Erythroblast (primary cell): ENCODE data around the gene PKP4.
"Not testable (repeated sequence)": the region's sequence is repeated elsewhere in the genome, so short reads cannot be mapped to it uniquely, and the experiment has no call there.

Source experiments
- DNase-seq, 2 experiments: peaks; one replicate each; lab custom pipeline; 2025; lab: John Stamatoyannopoulos, UW
- GATA1 ChIP-seq: IDR thresholded peaks from 2 replicates; pipeline ENCODE4 v1.6.1; 2011; ENCODE audit warnings: low read depth, mild to moderate bottlenecking, control low read depth, low read length, moderate library complexity
- POLR2A ChIP-seq: IDR thresholded peaks from 2 replicates; pipeline ENCODE4 v1.6.1; 2011; ENCODE audit warnings: mild to moderate bottlenecking, low read length

PKP4 gene

DNA sequence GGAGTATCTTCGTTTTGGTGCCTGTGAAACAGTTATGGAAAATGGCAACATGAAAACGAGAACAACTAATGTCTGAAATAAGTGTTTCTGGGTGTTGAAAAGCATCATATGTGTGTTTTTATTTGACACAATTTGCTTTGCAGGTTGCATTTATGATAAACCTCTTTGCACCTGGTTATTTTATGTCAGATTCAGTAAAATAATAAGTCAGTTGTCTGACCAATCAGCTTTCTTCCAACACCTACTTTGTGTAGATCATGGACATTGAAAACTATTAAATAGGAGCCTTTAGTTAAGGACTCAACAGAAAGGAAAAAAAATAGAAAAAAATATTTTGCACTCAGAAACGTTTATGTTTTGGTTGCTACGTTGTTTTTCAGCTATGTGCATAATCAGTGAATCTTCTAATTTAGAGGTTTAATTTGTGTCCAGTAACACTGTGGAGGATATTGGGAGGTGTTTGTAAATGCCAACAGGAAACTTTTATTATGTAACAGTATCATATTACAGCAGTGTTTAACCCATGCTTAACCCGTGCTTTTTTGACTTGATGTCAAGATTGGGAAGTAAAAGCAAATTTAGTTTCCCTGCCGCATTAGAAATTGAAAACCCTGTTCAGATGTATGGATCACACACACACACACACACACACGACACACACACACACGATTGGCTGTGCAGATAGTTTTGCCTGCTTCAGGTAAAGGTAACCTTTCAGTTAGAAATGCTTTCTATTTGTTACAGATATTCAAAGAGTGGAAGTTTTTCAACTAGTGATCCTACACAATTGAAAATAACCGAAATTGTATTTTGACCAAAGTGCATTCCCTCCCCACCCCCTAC is 2.6 kb downstream of the PKP4 start:
- no peak for DNase-seq
- TF ChIP-seq GATA1 (no peak), POLR2A (no peak)

DNA sequence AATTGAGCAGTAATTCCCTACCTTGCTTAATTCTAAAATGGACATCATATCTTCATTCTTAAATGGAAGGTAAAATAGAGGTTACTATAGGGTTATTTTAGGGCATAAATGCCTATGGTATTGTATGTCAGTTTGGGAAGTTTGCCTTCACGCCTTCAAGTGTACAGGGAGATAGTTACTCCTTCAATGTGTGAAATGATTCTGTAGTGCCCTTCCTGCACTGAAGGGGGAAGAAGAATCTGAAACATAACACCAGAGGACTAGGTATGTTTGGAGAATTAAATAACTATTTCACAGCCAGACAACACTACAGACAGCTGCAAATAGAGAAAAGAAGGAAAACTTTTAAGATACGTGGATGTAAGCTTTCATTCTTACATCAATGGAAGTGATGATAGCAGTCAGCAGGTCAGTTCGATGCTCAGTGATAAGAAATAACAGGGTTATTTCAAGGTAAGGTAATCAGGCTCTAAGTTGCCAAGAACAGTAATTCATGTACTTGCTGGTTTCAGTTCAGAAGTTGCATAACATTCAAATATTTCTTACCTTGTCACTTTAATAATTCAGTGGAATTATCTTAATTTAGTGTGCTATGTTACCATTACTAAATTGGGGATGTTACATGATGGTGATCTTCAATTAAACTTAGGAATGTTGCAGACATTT is 4.0 kb downstream of the PKP4 start:
- TF ChIP-seq POLR2A: no peak
- no peak for TF ChIP-seq GATA1

DNA sequence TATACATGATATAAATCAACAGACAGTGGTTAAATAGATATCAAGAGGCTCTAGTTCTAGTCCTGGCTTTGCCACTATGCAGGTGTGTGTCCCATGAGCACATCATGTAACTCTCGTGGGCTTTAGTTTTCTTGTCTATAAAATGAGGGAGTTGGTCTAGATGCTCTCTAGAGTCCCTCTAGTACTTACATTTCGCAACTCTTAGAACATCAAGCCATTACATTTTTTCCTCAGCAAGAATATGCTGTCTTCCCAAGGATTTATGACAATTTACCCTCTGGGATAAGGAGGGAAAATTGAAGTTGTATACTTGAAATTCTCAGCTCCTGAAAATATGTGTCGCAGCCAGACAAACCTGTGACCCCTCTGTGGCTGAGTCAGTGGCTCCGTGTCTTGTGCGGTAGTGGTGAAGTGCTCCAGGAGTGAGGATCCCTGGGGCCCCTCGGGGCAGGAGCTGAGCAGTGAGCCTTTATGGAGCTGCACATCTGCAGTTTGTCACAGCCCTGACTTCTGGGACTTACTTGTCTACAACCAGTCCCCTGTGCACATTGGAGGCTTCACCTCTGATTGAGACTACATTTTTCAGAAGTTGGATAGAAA is 6.8 kb downstream of the PKP4 start:
- no peak for DNase-seq
- TF ChIP-seq POLR2A (no peak), GATA1 (no peak)

More for the DNA sequence above, 4.0 kb downstream of the PKP4 start:
- peak; percentile 8 to 25 for DNase-seq

DNA sequence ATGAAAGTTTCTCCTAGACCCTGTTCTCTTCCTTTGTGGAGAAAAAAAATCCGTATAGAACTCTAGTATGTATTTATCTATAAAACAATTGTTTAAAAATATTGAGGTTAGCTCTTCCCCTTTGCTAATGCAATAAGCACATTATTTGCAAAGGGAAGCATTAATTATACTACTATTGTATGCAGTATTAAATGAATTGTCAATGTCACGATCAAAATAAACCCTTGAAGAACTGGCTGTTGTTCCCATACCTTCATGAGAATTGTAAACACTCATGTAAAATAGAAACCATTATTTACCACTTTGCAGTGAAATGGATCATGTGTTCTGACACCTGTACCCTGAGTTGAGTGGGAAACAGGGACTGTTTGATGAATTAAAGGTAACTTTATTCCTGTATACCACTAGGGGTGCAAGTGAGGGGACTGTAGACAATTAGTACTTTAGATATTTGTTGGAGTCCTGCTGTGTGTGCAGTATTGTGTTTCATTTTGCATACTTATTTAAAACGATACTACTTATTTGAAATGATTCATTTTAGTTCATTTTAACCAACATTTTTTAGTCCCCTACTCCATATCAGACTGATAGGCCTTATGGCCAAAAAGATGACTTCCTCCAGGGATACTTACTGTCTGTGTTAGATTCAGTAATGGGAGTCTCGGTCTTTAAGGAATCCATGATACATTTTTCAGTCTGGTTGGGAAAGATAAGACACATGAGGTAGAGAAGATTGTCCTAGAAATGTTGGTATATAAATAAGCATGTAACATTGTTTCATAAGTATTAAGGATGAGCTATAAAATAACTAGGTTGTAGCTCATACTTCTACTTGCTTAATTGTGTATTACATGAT is 7.9 kb downstream of the PKP4 start:
- no peak for TF ChIP-seq GATA1
- no peak for TF ChIP-seq POLR2A
- DNase-seq: peak; percentile 45 to 49

DNA sequence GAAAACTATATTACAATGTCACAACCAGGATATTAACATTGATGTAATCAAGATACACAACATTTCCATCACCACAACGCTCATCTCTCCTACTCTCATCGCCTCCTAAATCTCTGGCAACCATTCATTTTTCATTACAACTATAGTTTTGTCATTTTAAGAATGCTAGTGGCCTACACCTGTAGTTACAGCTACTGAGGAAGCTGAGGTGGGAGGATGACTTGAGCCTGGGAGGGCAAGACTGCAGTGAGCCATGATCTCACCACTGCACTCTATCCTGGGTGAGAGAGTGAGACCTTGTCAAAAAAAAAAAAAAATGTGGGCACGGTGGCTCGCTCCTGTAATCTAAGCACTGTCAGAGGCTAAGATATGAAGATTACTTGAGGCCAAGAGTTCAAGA is 10.5 kb downstream of the PKP4 start:
- TF ChIP-seq POLR2A (no peak), GATA1 (no peak)
- DNase-seq: no peak

DNA sequence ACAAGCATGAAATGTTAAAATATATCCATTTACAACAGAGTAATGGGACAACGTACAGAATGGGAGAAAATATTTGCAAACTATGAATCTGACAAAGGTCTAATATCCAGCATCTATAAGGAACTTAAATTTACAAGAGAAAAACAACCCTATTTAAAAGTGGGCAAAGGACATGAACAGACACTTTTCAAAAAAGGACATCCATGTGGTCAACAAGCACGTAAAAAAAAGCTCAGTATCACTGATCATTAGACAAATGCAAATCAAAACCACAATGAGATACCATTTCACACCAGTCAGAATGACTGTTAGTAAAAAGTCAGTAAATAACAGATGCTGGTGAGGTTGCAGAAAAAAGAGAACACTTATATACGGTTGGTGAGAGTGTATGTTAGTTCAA is 16.1 kb downstream of the PKP4 start:
- DNase-seq: not testable (repeated sequence)

DNA sequence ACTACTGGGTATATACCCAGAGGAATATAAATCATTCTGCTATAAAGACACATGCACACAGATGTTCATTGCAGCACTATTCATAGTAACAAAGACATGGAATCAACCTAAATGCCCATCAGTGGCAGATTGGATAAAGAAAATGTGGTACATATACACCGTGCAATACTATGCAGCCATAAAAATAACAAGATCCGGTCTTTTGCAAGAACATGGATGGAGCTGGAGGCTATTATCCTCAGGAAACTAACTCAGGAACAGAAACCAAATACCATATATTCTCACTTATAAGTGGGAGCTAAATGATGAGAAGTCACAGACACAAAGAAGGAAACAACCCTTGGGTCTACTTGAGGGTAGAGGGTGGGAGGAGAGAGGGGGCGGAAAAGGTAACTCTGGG is 16.5 kb downstream of the PKP4 start:
- DNase-seq: not testable (repeated sequence)

DNA sequence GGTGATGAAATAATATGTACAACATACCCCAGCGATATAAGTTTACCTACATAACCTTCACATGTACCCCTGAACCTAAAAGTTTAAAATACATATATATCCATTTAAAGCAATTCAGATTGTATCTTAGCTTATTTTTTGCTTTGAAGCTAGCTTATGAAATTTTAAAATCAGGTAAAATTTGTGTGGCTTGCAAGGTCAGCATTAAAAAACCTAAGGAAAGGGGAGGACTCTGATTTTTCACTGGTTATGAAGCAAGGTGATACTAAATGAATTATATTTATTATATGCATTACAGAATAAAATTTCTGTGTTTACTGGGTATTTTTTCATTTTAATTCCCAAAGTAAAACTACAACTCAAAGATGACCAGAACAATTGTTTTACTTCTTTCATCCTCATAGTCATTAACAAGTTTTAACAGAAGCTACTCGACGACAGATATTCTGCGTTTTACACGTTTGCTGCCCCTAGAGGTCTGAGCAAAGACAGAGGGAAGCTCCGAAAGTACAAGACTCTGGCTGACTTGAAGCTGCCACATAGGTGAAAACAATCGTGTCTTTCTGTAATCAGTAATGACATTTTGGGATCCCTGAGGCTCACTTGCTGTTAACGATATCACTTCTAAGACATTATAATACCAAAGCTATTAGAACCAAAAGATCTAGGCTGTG is 17.1 kb downstream of the PKP4 start:
- no peak for TF ChIP-seq GATA1
- no peak for DNase-seq

DNA sequence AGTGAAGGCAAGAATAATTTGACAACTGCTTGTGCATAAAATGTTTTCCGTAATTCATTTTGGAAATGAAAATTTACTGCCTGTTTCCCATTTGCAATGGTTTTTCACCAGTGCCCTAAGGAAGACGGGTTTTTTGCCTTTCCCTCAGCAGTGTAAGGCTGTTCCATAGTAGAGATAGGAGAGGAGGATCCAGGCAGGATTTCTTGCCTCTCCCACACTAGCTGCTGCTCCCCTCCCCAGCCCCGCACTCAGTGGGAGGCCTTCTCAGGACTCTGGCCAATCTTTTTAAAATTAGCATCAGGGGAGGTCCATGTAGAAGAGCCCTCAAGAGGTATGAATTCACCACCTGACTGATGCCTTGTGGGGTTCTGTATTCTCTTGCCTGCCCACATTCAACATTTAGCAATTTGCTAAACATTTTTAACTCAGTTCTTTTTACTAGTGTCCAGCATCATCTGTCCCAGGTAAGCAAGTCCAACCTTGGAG is 17.8 kb downstream of the PKP4 start:
- DNase-seq: not testable (repeated sequence)

DNA sequence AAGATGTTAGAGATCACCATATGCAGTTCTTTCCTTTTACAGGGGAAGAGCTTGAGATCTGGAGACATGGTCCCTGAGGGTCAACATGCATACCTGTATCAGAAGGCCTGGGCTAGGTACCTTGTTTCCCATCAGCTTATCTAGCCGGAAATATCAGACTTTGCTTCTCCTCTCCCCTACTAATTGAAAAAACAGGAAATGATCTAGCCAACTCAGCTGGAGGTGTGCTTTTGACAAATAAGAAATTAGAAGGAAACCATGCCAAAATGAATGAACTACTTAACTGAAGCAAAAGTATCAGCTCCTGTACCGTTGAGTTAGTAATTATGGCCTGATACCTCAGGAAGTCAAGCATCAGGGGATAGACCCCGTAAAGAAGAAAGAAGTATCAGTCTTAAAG is 20.4 kb downstream of the PKP4 start:
- DNase-seq: no peak

DNA sequence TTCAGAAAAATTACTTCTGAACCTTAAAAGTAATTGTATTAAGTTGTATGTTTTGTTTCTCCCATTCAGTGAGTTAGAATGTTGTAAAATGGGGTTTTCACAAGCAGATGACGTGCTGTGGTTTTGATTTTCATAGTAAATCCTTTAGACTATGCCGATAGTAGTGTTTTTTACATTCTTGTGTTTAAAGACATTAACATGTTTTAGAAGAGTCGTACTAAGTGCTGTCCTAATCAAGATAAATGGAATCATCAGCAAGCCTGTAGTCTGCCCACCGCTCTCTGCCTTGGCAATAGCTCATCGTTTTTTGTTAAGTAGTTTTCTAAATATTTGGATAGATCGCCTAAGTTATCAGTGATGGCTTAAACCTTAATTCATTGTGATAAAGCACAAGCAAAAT is 21.5 kb downstream of the PKP4 start:
- no peak for TF ChIP-seq GATA1
- TF ChIP-seq POLR2A: no peak
- no peak for DNase-seq

More for the DNA sequence above, 20.4 kb downstream of the PKP4 start:
- TF ChIP-seq POLR2A (no peak), GATA1 (no peak)

DNA sequence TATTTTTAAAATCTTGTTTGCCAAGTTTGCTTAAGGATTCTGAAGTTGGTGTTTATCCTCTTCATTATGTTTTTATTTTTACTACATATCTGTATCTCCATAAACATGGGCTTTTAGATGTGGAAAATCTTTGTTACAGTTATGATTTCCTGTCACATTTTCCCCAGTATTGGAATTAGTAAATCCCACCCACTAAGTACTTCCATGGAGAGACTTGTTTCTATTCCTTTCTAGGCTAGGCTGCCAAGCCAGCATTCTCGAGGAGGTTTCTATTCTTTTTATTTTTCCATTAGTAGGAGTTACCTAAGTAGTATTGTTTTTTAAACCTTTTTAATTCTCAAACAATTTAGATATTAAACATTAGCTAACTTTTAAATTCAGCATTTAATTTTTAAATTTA is 22.1 kb downstream of the PKP4 start:
- no peak for TF ChIP-seq POLR2A
- TF ChIP-seq GATA1: no peak
- no peak for DNase-seq

DNA sequence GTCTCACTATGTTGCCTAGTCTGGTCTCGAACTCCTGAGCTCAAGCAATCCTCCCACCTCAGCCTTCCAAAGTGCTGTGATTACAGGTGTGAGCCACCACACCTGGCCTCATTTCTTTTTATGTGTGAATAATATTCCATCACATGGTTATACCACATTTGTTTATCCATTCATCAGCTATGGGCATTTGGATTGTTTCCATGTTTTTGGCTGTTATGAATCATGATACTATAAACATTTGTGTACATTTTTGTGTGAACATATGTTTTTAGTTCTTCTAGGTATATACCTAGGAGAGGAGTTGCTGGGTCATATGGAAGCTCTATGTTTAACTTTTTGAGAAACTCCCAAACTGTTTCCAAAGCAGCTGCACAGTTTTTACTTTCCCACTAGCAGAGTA is 24.4 kb downstream of the PKP4 start:
- DNase-seq: no peak
- TF ChIP-seq GATA1 (no peak), POLR2A (no peak)
